SK-N-SH treated with all-trans-retinoic acid at 6 μM for 48 hours (cell line): ENCODE results near the gene SCGB1C2.
"Not testable (repeated sequence)": the region's sequence is repeated elsewhere in the genome, so short reads cannot be mapped to it uniquely, and the experiment has no call there.

ENCODE experiments used
- ARNTL ChIP-seq: fragments of 450-650 bp; formaldehyde crosslinking; IDR thresholded peaks from 2 replicates; pipeline ENCODE4 v1.5.0; 2020; ENCODE audit warnings: low read depth, mild to moderate bottlenecking, moderate library complexity, borderline replicate concordance
- CSDC2 ChIP-seq: fragments of 250-450 bp; sonication (Bioruptor Pico); IDR thresholded peaks from 2 replicates; pipeline ENCODE4 v1.5.0; 2020; ENCODE audit warnings: mild to moderate bottlenecking, moderate library complexity
- ESRRG ChIP-seq: fragments of 250-450 bp; sonication (Bioruptor Pico); IDR thresholded peaks from 2 replicates; pipeline ENCODE4 v1.6.1; 2021; ENCODE audit warnings: mild to moderate bottlenecking
- GLIS3 ChIP-seq: fragments of 250-450 bp; sonication (Bioruptor Pico); IDR thresholded peaks from 2 replicates; pipeline ENCODE4 v1.5.0; 2020; ENCODE audit warnings: mild to moderate bottlenecking, moderate library complexity
- OSR1 ChIP-seq: fragments of 250-450 bp; sonication (Bioruptor Pico); IDR thresholded peaks from 2 replicates; pipeline ENCODE4 v1.8.0; 2022; ENCODE audit warnings: moderate library complexity, mild to moderate bottlenecking, inconsistent platforms
- PATZ1 ChIP-seq: fragments of 250-450 bp; sonication (Bioruptor Pico); IDR thresholded peaks from 2 replicates; pipeline ENCODE4 v1.8.0; 2020; ENCODE audit warnings: mild to moderate bottlenecking, moderate library complexity, borderline replicate concordance
- PPARA ChIP-seq: fragments of 250-450 bp; sonication (Bioruptor Pico); IDR thresholded peaks from 2 replicates; pipeline ENCODE4 v1.5.0; 2020; ENCODE audit warnings: mild to moderate bottlenecking, borderline replicate concordance
- RARB ChIP-seq: fragments of 250-450 bp; sonication (Bioruptor Pico); IDR thresholded peaks from 2 replicates; pipeline ENCODE4 v1.8.0; 2021; ENCODE audit warnings: mild to moderate bottlenecking, moderate library complexity
- SNAI2 ChIP-seq: fragments of 250-450 bp; sonication (Bioruptor Pico); IDR thresholded peaks from 2 replicates; pipeline ENCODE4 v1.5.0; 2020; ENCODE audit warnings: mild to moderate bottlenecking, moderate library complexity
- ZNF565 ChIP-seq: fragments of 450-650 bp; formaldehyde crosslinking; conservative IDR thresholded peaks from 2 replicates; pipeline ENCODE4 v1.5.0; 2020; ENCODE audit warnings: low read depth, mild to moderate bottlenecking, moderate library complexity

- TF ChIP-seq SNAI2 (CRISPR knock-in tag); OSR1; PPARA; PATZ1 (CRISPR knock-in tag); ZNF565 (CRISPR knock-in tag); CSDC2; ESRRG (CRISPR knock-in tag); RARB (CRISPR knock-in tag); GLIS3 (CRISPR knock-in tag); ARNTL: not testable (repeated sequence)
Measured at GRCh38 chr17:133932-134331, 3.4 kb upstream of the SCGB1C2 start.
